ENCODE measurements around the gene NAT16. TPM values are rescaled to one million over a fixed set of nuclear protein-coding genes. Genes with fewer than 3 reads are reported as not detected.
"Not testable (repeated sequence)": the region's sequence is repeated elsewhere in the genome, so short reads cannot be mapped to it uniquely, and the experiment has no call there.

NAT16 gene
- total and polyA plus RNA-seq, 12 donors = 0.14 TPM; not detected in 11

- no peaks in the 10 kb centered on the region for H3K9me3 ChIP-seq (replicated peaks in 1 of 3)
- H3K27me3 ChIP-seq = peaks cover 31% of the 10 kb centered on the region
- H3K4me3 ChIP-seq = no peak within 1 kb of the TSS
- TF ChIP-seq POLR2A (IDR thresholded peaks at IDR 0.05) (no peak), CTCF (IDR thresholded peaks at IDR 0.05) (no peak)
- 28 to 38% (median 36%) methylated on average over 16 to 21 of the region's 21 CpGs for WGBS, 4 donors
- peaks cover 0 to 5% of the 10 kb centered on the region in 2 donors for H3K4me1 ChIP-seq (replicated peaks in 1 of 2)
- DNase-seq = no peak
- no peaks in the 10 kb centered on the region for H3K36me3 ChIP-seq (replicated peaks in 1 of 2)
- no peak within 1 kb of the TSS for H3K27ac ChIP-seq
- intact Hi-C loops (cut with DNase I) = no loop called here
Observed at GRCh38 chr7:101200862-101201599, 20.9 kb upstream of the NAT16 start, which contains the start of gene MOGAT3. Gene MOGAT3 (minus strand): TSS chr7:101201036. CDS start chr7:101200854, 182 bp downstream.

- intact Hi-C loops (cut with DNase I) = no loop called here
- WGBS, 4 donors = 50 to 85% (median 74%) methylated on average over 1 to 2 of the region's 2 CpGs
- H3K4me3 ChIP-seq = no peak overlapping the region
- H3K27ac ChIP-seq = no peak overlapping the region
- TF ChIP-seq CTCF (IDR thresholded peaks at IDR 0.05) (no peak), POLR2A (IDR thresholded peaks at IDR 0.05) (no peak)
- no peak for DNase-seq
- peaks cover 0 to 5% of the 10 kb centered on the region in 2 donors for H3K4me1 ChIP-seq (replicated peaks in 1 of 2)
- no peaks in the 10 kb centered on the region for H3K9me3 ChIP-seq (replicated peaks in 1 of 3)
- no peaks in the 10 kb centered on the region for H3K36me3 ChIP-seq (replicated peaks in 1 of 2)
- H3K27me3 ChIP-seq = peaks cover 31% of the 10 kb centered on the region
Observed at GRCh38 chr7:101200504-101200861, 20.4 kb upstream of the NAT16 start.

- H3K4me1 ChIP-seq (replicated peaks in 1 of 2); H3K4me3 ChIP-seq; H3K36me3 ChIP-seq (replicated peaks in 1 of 2); DNase-seq; H3K9me3 ChIP-seq (replicated peaks in 1 of 3); intact Hi-C loops (cut with DNase I); H3K27ac ChIP-seq: not testable (repeated sequence)
- WGBS, 4 donors = 89 to 93% (median 91%) methylated on average over 6 to 10 of the region's 10 CpGs
- H3K27me3 ChIP-seq = peaks cover 31% of the 10 kb centered on the region
Observed at GRCh38 chr7:101199522-101199921, 19.4 kb upstream of the NAT16 start.

GRCh38 chr7:101198476-101198875 lies 18.4 kb upstream of the NAT16 start:
- no peak for TF ChIP-seq CTCF (IDR thresholded peaks at IDR 0.05)
- no peak for TF ChIP-seq POLR2A (IDR thresholded peaks at IDR 0.05)
- whole genome bisulfite sequencing, 4 donors = 69 to 76% (median 73%) methylated on average over 14 of the region's 14 CpGs
- no peak overlapping the region for H3K27ac ChIP-seq
- peaks cover 0 to 5% of the 10 kb centered on the region in 2 donors for H3K4me1 ChIP-seq (replicated peaks in 1 of 2)
- intact Hi-C loops (cut with DNase I) = no loop called here
- DNase-seq = no peak
- H3K9me3 ChIP-seq (replicated peaks in 1 of 3) = no peaks in the 10 kb centered on the region
- H3K27me3 ChIP-seq = peaks cover 31% of the 10 kb centered on the region
- no peaks in the 10 kb centered on the region for H3K36me3 ChIP-seq (replicated peaks in 1 of 2)
- no peak overlapping the region for H3K4me3 ChIP-seq

- no peak overlapping the region for H3K27ac ChIP-seq
- H3K9me3 ChIP-seq (replicated peaks in 1 of 3) = no peaks in the 10 kb centered on the region
- intact Hi-C loops (cut with DNase I) = no loop called here
- DNase-seq = no peak
- H3K36me3 ChIP-seq (replicated peaks in 1 of 2) = no peaks in the 10 kb centered on the region
- 69 to 76% (median 74%) methylated on average over 5 to 21 of the region's 21 CpGs for WGBS, 4 donors
- peaks cover 0 to 5% of the 10 kb centered on the region in 2 donors for H3K4me1 ChIP-seq (replicated peaks in 1 of 2)
- H3K4me3 ChIP-seq = no peak overlapping the region
- H3K27me3 ChIP-seq = peaks cover 27% of the 10 kb centered on the region
- TF ChIP-seq CTCF (IDR thresholded peaks at IDR 0.05) = no peak
- TF ChIP-seq POLR2A (IDR thresholded peaks at IDR 0.05) = no peak
Observed at GRCh38 chr7:101197991-101198390, 17.9 kb upstream of the NAT16 start.
